NCI-H1694 treated with DMSO at 0.1 percent for 48 hours (cell line): ENCODE measurements around the gene PC.
A peak's percentile ranks its signal among the peaks of the same experiment; 100 is the strongest.
"Not testable (repeated sequence)": the region's sequence is repeated elsewhere in the genome, so short reads cannot be mapped to it uniquely, and the experiment has no call there.

Experiments
- DNase-seq: peaks from one replicate; lab custom pipeline; 2025; lab: John Stamatoyannopoulos, UW

The PC gene

DNA sequence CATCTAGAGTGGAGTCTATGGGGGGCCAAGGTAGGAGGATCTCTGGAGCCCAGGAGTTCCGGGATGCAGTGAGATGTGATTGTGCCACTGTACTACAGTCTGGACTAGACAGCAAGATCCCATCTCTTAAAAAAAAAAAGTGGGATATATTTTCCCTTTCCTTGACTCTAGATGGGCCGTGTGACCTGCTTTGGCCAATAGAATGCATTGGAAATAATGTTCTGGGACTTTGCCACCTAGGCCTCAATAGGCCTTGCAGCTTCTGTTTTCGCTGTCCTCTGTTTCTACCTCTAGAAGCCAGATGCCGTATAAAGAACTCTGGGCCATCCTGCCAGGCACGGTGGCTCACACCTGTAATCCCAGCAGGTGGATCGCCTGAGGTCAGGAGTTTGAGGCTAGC is 20.5 kb upstream of the PC start:
- DNase-seq: no peak

DNA sequence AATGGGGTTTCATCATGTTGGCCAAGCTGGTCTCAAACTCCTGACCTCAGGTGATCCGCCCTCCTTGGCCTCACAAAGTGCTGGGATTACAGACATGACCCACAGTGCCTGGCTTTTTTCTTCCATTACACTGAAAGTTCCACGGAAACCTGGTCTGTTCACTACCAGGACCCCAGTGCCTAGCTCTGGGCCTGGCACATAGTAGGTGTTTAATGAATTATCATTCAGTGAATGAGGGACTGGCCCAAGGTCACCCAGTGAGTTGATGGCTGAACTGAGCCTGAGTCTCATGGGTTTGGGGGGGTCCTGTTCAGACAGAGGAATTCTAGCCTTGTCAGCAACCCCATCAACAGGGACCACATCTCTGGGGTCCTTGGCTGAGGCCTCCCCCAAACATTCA is 20.0 kb upstream of the PC start:
- DNase-seq: no peak

DNA sequence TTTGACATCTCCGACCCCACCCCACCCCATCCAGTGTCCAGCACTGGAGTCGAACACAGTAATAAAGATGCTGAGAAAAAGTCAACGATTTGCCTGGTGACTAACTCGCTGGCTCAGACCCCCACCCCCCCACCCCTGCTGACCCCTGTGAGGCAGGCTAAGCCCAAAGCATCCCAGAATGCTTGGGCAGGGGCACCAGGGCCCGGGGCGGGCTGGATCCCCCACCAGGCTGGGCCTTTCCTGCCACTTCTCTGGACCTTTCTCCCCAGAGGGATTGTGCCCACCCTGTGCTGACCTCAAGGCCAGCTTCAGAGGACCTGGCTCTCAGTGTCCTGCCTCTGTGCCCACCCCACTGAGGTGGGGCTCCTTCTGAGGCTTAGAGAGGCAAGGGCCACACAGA is 18.7 kb upstream of the PC start:
- no peak for DNase-seq

DNA sequence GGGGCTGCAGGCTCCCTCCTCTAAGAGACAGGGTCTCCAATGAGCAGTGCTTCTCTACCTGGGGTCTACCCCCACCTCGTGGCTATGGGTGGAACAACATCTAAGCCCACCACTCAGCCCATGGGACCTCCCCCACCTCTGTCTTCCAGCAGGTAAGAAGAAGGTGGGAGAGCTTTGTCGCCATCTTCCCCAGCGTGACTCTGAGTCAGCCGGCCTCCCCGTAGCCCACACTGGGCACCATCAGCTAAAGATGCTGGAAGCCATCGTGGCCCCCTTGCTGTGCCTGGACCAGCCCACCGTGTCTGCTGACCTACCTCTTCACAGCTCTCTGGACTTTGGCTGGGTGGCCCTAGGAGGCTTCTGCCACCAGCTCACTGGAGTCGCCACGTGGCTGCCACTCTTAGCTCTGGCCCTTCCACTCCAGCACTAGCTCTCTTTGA is 17.9 kb upstream of the PC start:
- no peak for DNase-seq

DNA sequence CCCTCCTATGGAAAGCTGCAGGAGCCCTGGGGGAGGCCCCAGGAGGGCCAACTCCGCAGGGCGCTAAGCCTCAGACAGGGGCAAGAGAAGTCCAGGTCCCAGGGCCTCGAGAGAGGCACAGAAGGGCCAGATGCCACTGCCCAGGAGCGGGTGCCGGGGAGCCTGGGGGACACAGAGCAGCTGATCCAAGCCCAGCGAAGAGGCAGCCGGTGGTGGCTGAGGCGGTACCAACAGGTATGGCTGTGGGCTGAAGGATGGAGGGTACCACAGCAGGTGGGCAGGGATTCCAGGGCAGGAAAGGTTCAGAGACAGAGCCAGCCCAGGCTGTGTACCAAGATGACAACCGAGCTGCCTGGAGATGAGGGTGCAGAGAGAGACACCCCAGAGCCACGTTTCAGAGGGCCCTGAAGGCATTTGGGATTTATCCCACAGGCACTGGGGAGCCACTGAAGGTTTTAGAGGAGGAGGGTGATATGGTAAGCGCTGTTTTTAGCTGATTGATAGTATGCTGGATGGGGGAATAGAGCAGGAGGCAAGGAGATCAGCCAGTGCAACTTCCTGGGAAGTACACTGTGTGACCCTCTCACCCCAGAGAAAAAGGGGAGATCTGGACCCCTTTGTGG is 17.3 kb upstream of the PC start:
- DNase-seq: no peak

DNA sequence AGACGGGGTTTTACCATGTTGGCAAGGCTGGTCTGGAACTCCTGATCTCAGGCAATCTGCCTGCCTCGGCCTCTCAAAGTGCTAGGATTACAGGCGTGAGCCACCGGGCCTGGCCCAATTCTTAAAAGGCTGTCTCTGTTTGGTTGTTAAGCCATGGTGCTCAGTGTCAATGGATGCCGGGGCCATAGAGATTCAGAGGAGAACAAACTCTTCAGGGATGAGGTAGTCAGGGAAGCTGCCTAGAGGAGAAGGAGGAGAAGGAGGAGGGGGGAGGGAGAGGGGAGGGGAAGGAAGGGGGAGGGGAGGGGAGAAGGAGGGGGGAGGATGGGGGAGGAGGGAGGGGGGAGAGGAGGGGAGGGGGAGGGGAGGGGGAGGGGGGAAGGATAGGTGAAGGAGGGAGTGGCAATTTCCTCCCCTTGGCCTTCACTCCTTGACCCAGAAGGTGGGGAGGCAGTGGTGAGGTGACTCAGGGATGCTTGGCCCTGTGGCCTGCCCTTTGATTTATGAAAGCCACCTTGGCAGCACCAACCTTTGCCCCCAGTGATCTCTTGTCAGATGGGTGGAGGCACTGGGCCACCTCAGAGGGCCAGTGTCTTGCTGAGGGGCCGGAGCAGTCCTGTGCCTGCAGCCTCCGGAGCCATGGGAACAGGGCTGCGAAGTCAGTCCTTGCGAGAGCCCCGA is 16.7 kb upstream of the PC start, which contains the start of gene C11orf86:
TSS of gene C11orf86 (plus strand) at position 581 of the 681 bp plus-strand sequence. CDS start at position 640, 59 bp downstream.
- no peak for DNase-seq

DNA sequence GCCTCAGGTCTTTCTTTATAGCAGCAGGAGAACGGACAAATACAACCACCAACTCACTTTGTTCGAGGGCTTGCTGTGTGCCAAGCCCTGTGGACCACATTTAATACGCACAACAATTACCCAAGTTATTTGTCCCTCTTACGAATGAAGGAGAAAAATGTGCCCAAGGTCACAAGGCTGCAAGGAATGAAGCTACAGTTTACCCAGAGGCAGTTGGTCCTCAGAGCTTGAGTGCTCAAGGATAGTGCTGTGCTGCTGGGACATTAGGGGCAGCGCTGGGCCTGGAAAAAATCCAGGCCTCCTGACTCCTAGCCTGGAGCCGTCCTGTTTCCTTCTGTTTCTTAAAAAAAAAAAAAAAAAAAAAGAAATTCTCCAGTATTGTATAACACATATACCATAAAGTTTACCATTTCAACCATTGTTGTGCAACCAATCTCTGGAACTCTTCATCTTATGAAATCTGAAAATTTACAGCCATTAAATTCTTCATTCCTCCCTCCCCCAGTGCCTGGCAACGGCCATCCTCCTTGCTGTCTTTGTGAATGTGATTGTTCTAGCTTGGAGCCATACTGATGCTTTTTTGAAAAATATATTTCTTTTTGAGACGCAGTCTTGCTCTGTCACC is 15.9 kb upstream of the PC start:
- no peak for DNase-seq

DNA sequence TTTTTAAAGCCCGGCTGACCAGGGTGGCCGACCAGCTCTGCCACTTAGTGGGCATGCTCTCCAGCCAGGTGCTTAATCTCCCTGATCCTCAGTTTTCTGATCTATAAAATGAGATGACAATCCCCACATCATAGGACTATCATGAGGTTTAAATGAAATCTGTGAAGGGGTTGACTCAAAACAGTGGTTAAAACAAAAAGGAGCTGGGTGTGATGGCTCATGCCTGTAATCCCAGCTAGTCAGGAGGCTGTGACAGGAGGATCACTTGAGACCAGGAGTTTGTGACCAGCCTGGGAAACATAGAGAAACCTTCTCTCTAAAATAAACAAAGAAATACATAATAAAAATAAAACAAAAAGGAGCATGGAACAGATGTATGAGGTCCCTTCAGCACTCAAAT is 13.3 kb upstream of the PC start:
- DNase-seq: no peak

DNA sequence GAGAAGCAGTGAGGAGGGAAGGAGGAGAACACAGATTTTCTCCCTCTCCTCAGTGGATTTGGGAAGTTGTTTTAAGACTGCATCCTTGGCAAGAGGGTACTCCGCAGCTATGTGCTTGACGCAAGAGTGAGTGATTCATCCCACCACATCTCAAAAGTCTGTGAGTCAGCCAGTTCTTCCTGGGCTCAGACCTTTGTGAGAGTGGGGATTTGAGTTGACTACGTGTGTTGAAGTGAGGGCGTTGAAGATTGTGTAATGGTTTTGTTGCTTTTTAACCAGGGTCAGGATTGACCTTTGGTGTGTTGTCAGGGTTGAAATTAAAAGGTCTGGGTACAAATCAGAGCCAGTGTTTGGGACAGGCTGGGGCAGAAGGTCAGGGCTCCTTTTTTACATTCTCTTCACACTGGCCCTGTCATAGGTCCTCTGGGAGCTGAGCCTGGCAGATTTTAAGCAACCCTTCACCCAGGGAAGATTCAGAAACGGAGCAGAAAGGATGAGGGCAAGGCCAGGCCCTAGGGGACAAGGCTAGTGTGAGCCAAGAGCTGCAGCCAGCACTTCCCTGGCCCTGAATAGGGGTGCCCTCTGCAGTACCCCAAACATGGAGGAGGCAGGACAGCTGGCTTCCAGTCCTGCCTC is 12.7 kb upstream of the PC start:
- no peak for DNase-seq

DNA sequence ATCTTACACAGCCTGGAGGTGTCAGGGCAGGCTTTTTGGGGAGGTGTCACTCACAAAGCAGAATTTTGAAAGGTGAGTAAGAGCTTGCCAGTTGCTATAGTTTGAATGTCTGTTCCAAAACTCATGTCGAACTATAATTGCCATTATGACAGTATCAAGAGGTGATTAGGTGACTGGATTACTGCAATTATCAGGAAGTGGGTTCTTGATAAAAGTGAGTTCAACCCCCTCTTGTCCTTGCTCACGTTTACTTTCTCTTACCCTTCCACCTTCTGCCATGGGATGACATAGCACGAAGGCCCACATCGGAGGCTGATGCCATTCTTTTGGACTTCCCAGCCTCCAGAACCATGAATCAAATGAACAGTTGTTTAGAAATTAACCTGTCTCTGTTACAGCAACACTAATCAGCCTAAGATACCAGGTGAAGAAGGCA is 12.2 kb upstream of the PC start:
- DNase-seq: no peak

DNA sequence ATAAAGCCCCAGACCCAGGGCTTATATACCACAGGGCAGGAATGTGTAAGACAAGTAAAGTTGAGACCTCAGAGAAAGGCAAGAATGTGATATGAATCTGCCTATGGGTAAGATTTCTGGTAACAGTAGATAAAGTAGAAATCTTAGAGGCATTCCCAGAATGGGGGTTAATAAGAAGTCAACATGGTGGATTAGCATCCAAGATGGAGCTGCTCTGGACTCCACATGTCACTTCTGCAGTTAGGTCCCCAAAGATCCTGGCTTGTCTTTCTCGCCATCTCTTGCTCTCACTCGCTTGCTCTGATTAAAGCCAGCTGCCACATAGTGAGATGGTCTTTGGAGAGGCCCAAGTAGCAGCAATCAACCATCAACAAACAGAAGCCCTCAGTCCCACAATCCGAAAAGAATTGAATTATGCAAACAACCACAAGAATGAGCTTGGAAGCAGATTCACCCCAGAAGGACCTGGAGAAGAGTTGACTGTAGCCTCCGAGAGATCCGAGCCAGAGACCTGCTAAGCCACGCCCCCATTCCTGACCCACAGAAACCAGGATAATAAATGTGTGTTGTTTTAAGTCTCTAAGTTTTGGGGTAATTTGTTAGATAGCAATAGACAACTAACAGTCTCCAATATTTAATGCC is 11.5 kb upstream of the PC start:
- no peak for DNase-seq

DNA sequence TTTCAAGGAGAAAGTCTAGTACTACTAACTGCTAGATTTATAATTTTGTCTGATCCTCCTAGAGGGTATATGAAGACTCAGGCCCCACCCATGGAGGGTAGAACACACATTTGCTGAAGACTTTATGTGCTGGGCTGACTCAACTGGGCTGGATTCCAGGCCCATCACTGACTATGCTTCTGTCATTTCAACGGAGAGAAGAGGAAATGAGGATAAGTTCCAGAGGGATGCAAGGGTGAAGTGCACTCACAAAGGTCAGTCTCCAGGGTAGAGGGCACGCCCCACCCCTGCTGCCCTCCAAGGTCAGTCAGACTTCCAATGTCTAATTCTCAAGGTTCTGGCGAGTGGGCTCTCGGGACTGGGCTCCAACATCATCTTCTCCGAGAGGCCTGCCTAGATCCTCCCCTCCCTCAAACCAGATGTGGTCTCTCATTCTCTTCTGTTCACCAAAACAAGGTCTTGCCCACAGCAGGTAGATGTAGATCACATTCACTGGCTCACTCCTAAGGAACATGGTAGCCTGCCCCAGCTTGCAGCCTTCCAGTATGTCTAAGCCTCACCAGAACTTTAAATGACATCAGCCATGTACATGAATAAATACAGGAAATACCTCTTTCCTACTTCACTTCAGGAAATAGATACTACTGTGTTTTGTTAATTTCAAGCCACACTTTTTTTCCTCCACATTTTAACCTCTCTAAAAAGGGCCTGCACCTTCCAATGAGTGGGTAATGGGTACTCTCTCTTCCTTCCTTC is 9.7 kb upstream of the PC start:
- no peak for DNase-seq

DNA sequence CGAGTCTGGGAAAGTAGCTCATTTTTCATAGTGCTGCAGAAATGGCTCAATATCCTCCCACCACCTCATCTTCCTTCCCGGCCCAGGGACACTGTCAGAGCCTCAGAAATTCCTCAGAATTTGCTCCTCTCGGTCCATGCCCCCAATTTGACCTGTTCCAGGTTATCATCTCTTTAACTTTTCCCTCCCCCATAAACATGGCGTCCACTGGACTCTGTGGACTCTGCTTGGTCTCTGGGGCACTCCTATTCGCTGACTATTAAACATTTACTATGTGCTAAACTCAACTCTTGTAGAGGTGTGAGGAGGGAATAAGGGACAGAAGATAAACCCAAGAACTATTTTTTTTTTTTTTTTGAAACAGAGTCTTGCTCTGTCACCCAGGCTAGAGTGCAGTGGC is 8.2 kb upstream of the PC start:
- no peak for DNase-seq

DNA sequence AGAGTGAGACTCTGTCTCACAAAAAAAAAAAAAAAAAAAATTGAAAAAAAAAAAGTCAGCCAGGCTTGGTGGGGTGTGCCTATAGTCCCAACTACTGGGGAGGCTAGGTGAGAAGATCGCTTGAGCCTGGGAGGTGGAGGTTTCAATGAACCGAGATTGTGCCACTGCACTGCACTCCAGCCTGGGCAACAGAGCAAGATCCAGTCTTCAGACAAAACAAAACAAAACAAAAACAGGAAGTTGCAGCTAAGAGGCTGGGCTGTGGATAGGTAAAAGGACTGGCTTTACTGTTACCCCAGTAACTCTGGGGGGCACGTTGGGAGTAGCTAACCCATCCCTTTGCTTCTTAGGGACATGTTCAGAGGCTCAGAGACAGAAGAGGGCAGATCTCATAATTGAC is 6.3 kb upstream of the PC start:
- no peak for DNase-seq

DNA sequence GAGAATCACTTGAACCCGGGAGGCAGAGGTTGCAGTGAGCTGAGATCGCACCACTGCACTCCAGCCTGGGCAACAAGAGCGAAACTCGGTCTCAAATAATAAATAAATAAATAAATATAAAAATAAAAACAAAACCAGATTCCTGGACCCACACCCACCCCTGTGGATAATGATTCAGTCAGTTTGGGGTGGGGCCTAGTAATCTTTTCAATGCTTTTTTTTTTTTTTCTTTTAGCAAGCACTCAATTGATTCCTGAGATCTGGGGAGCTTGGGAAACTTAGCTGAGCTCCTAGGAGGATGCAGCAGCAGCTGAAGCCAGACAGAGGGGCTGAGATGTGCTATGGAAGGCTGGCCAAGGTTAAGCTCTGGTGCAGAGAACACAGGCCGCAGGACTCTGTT is 4.6 kb upstream of the PC start:
- no peak for DNase-seq

DNA sequence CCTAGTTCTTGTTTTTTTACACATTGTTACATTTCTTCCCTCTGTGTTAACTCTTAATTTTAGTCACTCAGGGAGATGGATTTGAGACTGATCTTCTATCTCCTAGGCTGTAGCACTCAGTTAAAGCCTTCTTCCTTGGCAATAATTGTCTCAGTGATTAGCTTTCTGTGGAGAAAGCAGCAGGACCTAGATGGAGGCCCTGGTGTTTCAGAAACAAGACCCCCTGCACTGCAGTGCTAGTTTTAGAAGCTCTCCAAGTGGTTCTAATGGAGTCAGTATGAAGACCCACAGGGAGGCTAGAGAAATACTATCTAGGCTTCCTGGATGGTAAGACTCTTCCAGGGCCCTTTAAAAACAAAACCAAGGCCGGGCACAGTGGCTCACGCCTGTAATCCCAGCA is 4.1 kb upstream of the PC start:
- DNase-seq: no peak

DNA sequence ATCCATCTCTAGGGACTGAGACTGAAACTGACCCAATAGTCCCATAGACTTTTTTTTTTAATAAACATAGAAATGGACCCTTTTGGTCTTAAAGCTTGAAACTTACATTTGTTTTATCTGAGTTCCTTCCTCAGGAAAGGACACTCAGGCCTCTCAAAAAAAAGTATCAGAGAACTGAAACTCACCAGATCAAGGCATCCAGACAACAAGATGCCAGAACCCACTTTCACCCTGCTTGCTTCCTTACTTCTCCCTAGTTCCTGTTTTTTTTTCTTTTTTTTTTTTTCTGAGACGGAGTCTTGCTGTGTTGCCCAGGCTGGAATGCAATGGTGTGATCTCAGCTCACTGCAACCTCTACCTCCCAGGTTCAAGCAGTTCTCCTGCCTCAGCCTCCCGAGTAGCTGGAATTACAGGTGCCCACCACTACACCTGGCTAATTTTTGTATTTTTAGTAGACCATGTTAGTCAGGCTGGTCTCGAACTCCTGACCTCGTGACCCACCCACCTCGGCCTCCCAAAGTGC is 3.6 kb upstream of the PC start:
- not testable (repeated sequence) for DNase-seq

DNA sequence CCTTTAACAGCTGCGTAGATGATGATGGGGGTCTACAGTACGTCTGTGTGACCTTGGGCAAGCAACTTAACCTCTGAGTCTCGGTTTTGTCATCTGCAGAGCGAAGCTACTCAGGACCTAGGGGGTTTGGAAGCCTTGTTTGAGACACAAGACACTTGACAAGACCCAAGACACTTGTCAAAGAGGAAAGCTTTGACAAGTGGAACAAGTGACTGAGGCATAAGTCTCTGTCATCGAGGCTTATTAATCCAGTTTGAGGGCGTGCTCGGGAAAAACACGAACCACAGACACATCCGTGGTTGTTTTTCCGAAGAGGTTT is 732 bp upstream of the PC start:
- DNase-seq: no peak

DNA sequence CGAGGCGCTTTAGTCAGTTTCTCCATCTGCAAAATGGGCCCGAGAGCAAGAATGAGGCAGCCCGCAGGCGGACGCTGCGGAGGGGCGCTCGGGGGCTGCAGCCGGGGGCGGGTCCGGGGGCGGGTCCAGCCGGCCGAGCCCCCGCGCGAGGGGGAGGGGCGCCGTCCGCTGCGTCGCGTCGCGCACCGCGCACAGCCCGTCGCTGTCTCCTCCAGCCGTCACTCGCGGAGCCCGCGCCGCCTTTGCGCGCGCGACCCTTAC is 282 bp downstream of the PC start:
- peak; percentile 69 for DNase-seq

DNA sequence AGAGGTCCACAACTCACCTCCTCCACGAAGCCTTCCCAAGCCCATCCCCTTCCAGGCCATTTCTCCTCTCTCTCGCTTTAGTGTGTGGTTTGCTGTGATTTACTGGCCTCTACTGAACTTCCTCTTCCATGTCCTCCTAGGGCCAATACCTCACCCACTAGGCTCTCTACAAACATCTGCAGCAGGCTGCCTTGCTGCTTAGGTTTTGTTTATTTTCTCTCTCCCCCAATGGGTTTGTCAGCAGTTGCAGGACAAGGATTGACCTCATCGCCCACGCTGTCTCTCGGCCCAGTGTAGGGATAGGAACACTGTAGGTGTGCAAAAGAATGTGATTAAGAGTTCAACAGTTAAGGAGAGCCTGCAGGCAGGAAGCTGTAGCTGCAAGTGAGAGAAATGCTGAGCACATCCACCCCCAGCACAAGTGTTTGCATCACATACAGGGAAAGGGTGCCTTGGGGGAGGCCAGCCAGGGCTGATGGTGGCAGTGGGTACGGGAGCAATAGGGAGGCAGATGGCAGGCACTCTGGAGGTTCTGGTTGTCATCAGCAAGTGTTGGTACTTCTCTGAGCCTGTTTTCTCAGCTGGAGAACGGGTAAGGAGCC is 1.4 kb downstream of the PC start:
- no peak for DNase-seq

DNA sequence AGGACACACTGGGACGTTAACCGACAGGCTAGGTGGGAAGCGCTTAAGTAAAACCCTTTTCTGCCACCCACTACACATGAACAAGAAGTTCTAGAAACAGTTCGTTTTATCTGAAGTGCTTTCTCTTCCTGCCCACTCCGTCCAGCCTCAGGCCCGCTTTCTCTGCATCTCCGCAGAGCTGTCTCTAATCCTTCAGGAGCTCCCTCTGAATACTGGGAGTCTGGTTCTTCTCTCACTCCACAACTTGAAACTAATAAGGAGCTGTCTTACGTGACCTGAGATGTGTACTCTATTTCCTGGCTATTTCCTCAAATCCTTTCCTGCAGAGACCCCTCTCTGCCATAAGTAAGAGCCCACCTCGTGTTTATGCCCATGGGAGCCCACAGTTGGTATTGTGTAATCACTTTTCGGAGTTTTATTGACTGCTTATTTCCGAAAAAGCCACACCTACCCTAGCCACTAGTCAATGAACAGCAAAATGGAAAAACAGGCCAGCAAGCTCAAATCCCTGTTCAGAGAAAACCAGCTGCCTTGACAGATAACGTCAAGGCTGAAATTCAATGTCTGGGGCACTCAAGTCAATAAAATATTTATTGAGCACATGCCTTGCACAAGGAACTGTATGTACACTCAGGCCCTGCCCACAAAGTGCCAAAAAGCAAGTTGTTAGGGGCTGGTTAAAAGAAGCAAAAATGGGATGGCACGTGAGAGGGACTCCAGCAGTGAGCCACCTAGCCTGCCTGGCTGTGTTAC is 4.9 kb downstream of the PC start:
- no peak for DNase-seq
